Dendritic cell treated with granulocyte-macrophage colony-stimulating factor and Interleukin-4, amounts not matched to agents 40 ng/mL and 50 ng/mL, for 4 days (primary cell): ENCODE data around the gene UNC13A.

Experiments
- H3K27ac Mint-ChIP-seq: one replicate; pipeline ENCODE4 v1.8.0; 2022; ENCODE audit warnings: mild to moderate bottlenecking, mixed read lengths
- H3K27me3 Mint-ChIP-seq: one replicate; pipeline ENCODE4 v1.8.0; 2022; ENCODE audit warnings: mild to moderate bottlenecking, mixed read lengths
- H3K36me3 Mint-ChIP-seq: one replicate; pipeline ENCODE4 v1.8.0; 2022; ENCODE audit warnings: low read depth, mixed read lengths
- H3K4me1 Mint-ChIP-seq: one replicate; pipeline ENCODE4 v1.8.0; 2022; ENCODE audit warnings: low read depth, mixed read lengths
- H3K4me3 Mint-ChIP-seq: one replicate; pipeline ENCODE4 v1.8.0; 2022; ENCODE audit warnings: mild to moderate bottlenecking, moderate library complexity, mixed read lengths
- H3K9me3 Mint-ChIP-seq: one replicate; pipeline ENCODE4 v1.8.0; 2022; ENCODE audit warnings: mixed read lengths
- intact Hi-C: fragments of 100-400 bp; cut with micrococcal nuclease; formaldehyde crosslinking; loops from one replicate; pipeline ENCODE4 v1.15.0; 2022

UNC13A gene

GRCh38 chr19:17647071-17648020 lies 40.8 kb downstream of the UNC13A start:
- no peak overlapping the region for H3K27ac Mint-ChIP-seq
- intact Hi-C loops: no loop called here
- H3K4me1 Mint-ChIP-seq: peaks cover 2% of the 10 kb centered on the region
- no peaks in the 10 kb centered on the region for H3K36me3 Mint-ChIP-seq
- H3K9me3 Mint-ChIP-seq: no peaks in the 10 kb centered on the region
- H3K4me3 Mint-ChIP-seq: no peak overlapping the region
- H3K27me3 Mint-ChIP-seq: peaks cover 20% of the 10 kb centered on the region

GRCh38 chr19:17646441-17646840 lies 41.7 kb downstream of the UNC13A start:
- no peaks in the 10 kb centered on the region for H3K36me3 Mint-ChIP-seq
- peaks cover 17% of the 10 kb centered on the region for H3K27me3 Mint-ChIP-seq
- no peak overlapping the region for H3K27ac Mint-ChIP-seq
- H3K4me1 Mint-ChIP-seq: no peaks in the 10 kb centered on the region
- intact Hi-C loops: no loop called here
- H3K9me3 Mint-ChIP-seq: no peaks in the 10 kb centered on the region
- H3K4me3 Mint-ChIP-seq: no peak overlapping the region

DNA sequence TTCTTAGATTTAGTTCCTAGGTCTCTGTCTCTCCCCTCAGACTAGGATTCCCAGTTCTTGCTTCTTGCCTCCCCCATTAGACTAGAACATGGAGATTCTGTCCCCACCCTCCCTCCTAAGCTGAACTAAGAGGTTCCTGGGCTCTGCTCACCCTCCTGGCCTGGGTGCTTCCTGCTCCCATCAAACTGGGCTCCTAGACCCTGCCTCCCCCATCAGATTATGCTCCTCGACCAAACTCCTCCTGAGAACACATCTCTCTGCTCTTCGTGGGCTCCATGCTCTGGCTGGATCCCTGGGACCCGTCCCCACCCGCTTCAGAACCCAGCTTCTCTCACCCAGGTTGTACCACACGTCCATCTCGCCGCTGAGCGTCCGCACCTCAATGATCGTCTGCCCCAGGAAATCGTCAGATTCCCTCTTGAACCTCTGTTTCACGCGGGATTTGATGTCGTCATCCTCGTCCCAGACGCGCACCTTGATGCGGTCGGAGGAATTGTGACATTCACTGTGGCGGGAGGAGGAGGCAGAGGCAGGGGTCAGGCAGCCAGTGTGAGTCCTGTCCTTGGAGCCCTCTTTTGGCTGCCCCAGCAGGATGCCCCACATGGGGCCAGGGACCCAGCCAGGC lies 42.7 kb downstream of the UNC13A start:
- Mint-ChIP-seq H3K27me3 (peaks cover 18% of the 10 kb centered on the region), H3K4me3 (no peak overlapping the region), H3K27ac (no peak overlapping the region), H3K36me3 (no peaks in the 10 kb centered on the region), H3K9me3 (no peaks in the 10 kb centered on the region), H3K4me1 (no peaks in the 10 kb centered on the region)
- intact Hi-C loops: no loop called here

DNA sequence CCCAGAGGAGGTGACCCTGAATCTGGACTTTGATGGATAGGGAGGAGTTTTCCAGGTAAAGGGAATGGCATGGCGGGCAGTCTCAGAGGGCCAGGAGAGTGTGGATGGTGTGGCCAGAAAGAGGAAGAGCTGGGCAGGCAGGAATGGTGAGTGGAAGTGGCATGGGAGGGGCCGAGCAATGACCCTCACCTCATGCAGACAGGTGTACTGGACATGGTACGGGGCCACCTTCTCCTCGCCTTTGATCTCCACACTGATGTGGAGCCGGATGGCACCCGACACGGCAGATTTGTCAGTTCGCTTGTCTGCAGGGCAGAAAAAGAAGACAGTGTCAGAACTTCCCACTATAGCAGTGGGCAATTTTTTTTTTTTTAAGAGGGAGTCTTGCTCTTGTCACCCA lies 45.5 kb downstream of the UNC13A start:
- Mint-ChIP-seq H3K27me3 (peaks cover 23% of the 10 kb centered on the region), H3K4me3 (no peak overlapping the region), H3K4me1 (no peaks in the 10 kb centered on the region), H3K9me3 (no peaks in the 10 kb centered on the region), H3K27ac (no peak overlapping the region), H3K36me3 (no peaks in the 10 kb centered on the region)
- intact Hi-C loops: no loop called here

DNA sequence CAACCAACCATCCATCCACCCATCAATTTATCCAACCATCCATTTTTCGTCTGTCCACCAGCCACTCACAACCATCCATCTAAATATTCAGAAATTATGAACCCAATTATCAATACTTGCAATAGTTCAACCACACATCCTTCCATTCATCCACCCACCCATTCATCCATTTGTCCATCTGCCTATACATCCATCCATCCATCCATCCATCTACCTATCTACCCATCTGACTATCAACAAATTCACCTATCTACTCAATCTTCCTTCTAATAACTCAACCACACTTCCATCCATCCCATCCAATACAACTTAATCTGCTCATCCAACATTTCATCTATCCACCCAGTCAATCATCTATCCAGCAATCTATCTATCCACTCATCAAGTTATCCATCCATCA lies 46.3 kb downstream of the UNC13A start:
- intact Hi-C loops: no loop called here
- Mint-ChIP-seq H3K27me3 (peaks cover 22% of the 10 kb centered on the region), H3K36me3 (no peaks in the 10 kb centered on the region), H3K4me3 (no peak overlapping the region), H3K27ac (no peak overlapping the region), H3K9me3 (no peaks in the 10 kb centered on the region), H3K4me1 (no peaks in the 10 kb centered on the region)

GRCh38 chr19:17641181-17641580 lies 47.0 kb downstream of the UNC13A start:
- intact Hi-C loops: no loop called here
- Mint-ChIP-seq H3K4me3 (no peak overlapping the region), H3K27me3 (peaks cover 22% of the 10 kb centered on the region), H3K4me1 (no peaks in the 10 kb centered on the region), H3K9me3 (no peaks in the 10 kb centered on the region), H3K27ac (no peak overlapping the region), H3K36me3 (no peaks in the 10 kb centered on the region)

DNA sequence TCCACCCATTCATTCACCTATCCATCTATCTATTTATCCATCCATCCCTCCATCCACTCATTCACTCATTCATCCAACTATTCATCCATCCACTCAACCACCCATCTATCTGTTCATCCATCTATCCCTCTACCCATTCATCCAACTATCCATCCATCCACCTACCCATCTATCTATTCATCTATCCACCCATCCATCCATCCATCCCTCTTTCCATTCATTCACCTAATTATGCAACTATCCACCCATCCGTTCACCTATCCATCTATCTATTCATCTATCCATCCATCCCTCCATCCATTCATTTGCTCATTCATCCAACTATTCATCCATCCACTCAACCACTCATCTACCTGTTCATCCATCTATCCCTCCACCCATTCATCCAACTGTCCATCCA lies 54.5 kb downstream of the UNC13A start:
- Mint-ChIP-seq H3K36me3 (no peaks in the 10 kb centered on the region), H3K9me3 (no peaks in the 10 kb centered on the region), H3K4me3 (no peak overlapping the region), H3K4me1 (no peaks in the 10 kb centered on the region), H3K27me3 (peaks cover 3% of the 10 kb centered on the region), H3K27ac (no peak overlapping the region)
- intact Hi-C loops: no loop called here

GRCh38 chr19:17632577-17632976 lies 55.6 kb downstream of the UNC13A start:
- H3K36me3 Mint-ChIP-seq: no peaks in the 10 kb centered on the region
- no peak overlapping the region for H3K4me3 Mint-ChIP-seq
- H3K9me3 Mint-ChIP-seq: no peaks in the 10 kb centered on the region
- intact Hi-C loops: no loop called here
- H3K27ac Mint-ChIP-seq: no peak overlapping the region
- peaks cover 1% of the 10 kb centered on the region for H3K27me3 Mint-ChIP-seq
- no peaks in the 10 kb centered on the region for H3K4me1 Mint-ChIP-seq

DNA sequence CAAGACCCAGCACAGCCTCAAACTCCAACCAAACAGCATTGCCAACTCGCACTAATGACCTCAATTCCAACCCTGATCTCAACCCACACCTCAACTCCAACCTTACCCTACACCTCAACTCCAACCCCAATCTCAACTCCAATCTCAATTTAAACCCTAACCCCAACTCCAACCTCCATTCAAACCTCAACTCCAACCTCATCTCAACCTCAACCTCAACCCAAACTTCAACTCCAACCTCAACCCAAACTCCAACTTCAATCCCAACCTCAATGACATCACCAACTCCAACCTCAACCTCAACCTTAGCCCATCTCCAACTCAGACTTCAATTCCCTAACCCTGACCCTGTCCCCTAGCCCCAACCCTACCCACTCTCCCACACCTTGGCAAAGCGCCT lies 58.4 kb downstream of the UNC13A start:
- no peaks in the 10 kb centered on the region for H3K36me3 Mint-ChIP-seq
- H3K4me3 Mint-ChIP-seq: no peak overlapping the region
- H3K9me3 Mint-ChIP-seq: no peaks in the 10 kb centered on the region
- no peak overlapping the region for H3K27ac Mint-ChIP-seq
- no peaks in the 10 kb centered on the region for H3K4me1 Mint-ChIP-seq
- intact Hi-C loops: no loop called here
- peaks cover 8% of the 10 kb centered on the region for H3K27me3 Mint-ChIP-seq

GRCh38 chr19:17627921-17628320 lies 60.2 kb downstream of the UNC13A start:
- Mint-ChIP-seq H3K4me3 (no peak overlapping the region), H3K9me3 (no peaks in the 10 kb centered on the region), H3K4me1 (no peaks in the 10 kb centered on the region), H3K27me3 (peaks cover 8% of the 10 kb centered on the region), H3K27ac (no peak overlapping the region), H3K36me3 (no peaks in the 10 kb centered on the region)
- intact Hi-C loops: no loop called here

DNA sequence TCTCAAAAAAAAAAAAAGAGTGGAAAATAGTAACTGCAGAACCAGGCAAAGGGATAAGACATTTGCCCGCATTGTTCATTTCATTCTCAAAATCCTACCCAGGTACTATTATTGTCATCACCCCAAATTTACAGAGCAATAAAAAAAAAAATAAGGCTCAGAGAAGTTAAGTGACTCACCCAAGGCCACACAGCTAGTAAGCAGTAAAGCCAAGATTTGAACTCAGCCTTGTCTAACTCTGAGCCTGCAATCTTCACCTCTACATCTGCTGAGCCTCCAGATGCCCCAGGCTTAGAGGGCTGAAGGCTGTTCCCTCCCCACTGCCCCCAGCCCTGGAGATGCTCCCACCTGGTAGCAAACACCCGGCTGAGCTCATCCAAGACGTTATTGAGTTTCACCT lies 61.0 kb downstream of the UNC13A start:
- intact Hi-C loops: no loop called here
- no peaks in the 10 kb centered on the region for H3K9me3 Mint-ChIP-seq
- no peaks in the 10 kb centered on the region for H3K4me1 Mint-ChIP-seq
- H3K4me3 Mint-ChIP-seq: no peak overlapping the region
- H3K36me3 Mint-ChIP-seq: no peaks in the 10 kb centered on the region
- H3K27me3 Mint-ChIP-seq: peaks cover 8% of the 10 kb centered on the region
- no peak overlapping the region for H3K27ac Mint-ChIP-seq

GRCh38 chr19:17626456-17627015 lies 61.6 kb downstream of the UNC13A start:
- Mint-ChIP-seq H3K27ac (no peak overlapping the region), H3K9me3 (no peaks in the 10 kb centered on the region), H3K4me1 (no peaks in the 10 kb centered on the region), H3K27me3 (peaks cover 12% of the 10 kb centered on the region), H3K36me3 (no peaks in the 10 kb centered on the region), H3K4me3 (no peak overlapping the region)
- intact Hi-C loops: no loop called here

DNA sequence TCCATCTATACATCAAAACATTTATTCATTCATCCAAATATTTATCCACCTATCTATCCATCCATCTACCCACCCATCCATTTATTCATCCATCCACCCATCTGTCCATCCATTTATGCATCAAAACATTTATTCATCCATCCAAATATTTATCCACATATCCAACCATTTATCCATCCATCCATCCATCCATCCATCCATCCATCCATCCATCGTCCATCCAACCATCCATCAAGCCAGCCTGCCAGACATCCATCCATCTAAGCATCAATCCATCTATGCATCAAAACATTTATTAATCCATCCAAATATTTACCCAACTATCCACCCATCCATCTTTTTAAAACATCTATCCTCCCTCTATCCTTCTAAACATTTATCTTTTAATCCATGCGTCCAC lies 62.2 kb downstream of the UNC13A start:
- intact Hi-C loops: no loop called here
- Mint-ChIP-seq H3K36me3 (no peaks in the 10 kb centered on the region), H3K4me1 (no peaks in the 10 kb centered on the region), H3K27me3 (peaks cover 15% of the 10 kb centered on the region), H3K9me3 (no peaks in the 10 kb centered on the region), H3K4me3 (no peak overlapping the region), H3K27ac (no peak overlapping the region)

- Mint-ChIP-seq H3K27me3 (peaks cover 17% of the 10 kb centered on the region), H3K4me1 (no peaks in the 10 kb centered on the region), H3K9me3 (no peaks in the 10 kb centered on the region), H3K36me3 (no peaks in the 10 kb centered on the region), H3K27ac (no peak overlapping the region), H3K4me3 (no peak overlapping the region)
- intact Hi-C loops: no loop called here
Measured at GRCh38 chr19:17625043-17625442, 63.1 kb downstream of the UNC13A start.
